Neural cell (in vitro differentiated cells): Measurements from ENCODE around the gene EIF4A3. TPM values are rescaled to one million over a fixed set of nuclear protein-coding genes. Genes with fewer than 3 reads are reported as not detected.

Experiments
- H2AFZ ChIP-seq: fragments of 200-600, 300-800 bp; sonication (generic), shearing (Covaris generic); 2 replicates; pipeline ENCODE4 v1.6.0; 2014; ENCODE audit warnings: low read depth, mild to moderate bottlenecking, antibody characterized with exemption, low read length, moderate library complexity
- H3F3A ChIP-seq: fragments of 200-600 bp; shearing (Covaris generic); 2 replicates; pipeline ENCODE4 v1.6.1; 2016; ENCODE audit warnings: mild to moderate bottlenecking, moderate library complexity, mixed read lengths, antibody characterized with exemption, low read length; ENCODE audit not compliant: insufficient read depth, poor library complexity, severe bottlenecking
- H3K27ac ChIP-seq: fragments of 200-600, 300-800 bp; sonication (generic), shearing (Covaris generic); 2 replicates; pipeline ENCODE4 v1.5.1; 2014; ENCODE audit warnings: mild to moderate bottlenecking, low read length, moderate library complexity
- H3K27me3 ChIP-seq: fragments of 300-800, 200-600 bp; sonication (generic), shearing (Covaris generic); 2 replicates; pipeline ENCODE4 v1.6.0; 2014; ENCODE audit warnings: mild to moderate bottlenecking, low read depth, low read length, moderate library complexity; ENCODE audit not compliant: insufficient read depth
- H3K36me3 ChIP-seq: fragments of 300-800, 200-600 bp; sonication (generic), shearing (Covaris generic); 2 replicates; pipeline ENCODE4 v1.5.1; 2014; ENCODE audit warnings: mild to moderate bottlenecking, antibody characterized with exemption, low read length, moderate library complexity; ENCODE audit not compliant: insufficient read depth
- H3K4me2 ChIP-seq: fragments of 300-800, 200-600 bp; sonication (generic), shearing (Covaris generic); 2 replicates; pipeline ENCODE4 v1.6.0; 2014; ENCODE audit warnings: mild to moderate bottlenecking, low read length
- H3K4me3 ChIP-seq: fragments of 300-800, 200-600 bp; sonication (generic), shearing (Covaris generic); 2 replicates; pipeline ENCODE4 v1.5.1; 2014; ENCODE audit warnings: mild to moderate bottlenecking, low read length, moderate library complexity
- H3K79me2 ChIP-seq: fragments of 200-600 bp; shearing (Covaris generic); replicated peaks from 2 replicates; pipeline ENCODE4 v1.6.0; 2014; ENCODE audit warnings: mild to moderate bottlenecking, low read length, moderate library complexity; ENCODE audit not compliant: insufficient read depth
- H3K9ac ChIP-seq: fragments of 300-800, 200-600 bp; sonication (generic), shearing (Covaris generic); 2 replicates; pipeline ENCODE4 v1.6.1; 2016; ENCODE audit warnings: mild to moderate bottlenecking, low read length, mixed read lengths
- H3K9me2 ChIP-seq: fragments of 200-600 bp; shearing (Covaris generic); 2 replicates; pipeline ENCODE4 v1.6.1; 2016; ENCODE audit warnings: mild to moderate bottlenecking, low read length, mixed read lengths; ENCODE audit not compliant: insufficient read depth
- H3K9me3 ChIP-seq: fragments of 200-600, 300-800 bp; sonication (generic), shearing (Covaris generic); 2 replicates; pipeline ENCODE4 v1.6.1; 2016; ENCODE audit warnings: mild to moderate bottlenecking, mixed run types, low read length, moderate library complexity, mixed read lengths
- H4K20me1 ChIP-seq: fragments of 200-600 bp; shearing (Covaris generic); 2 replicates; pipeline ENCODE4 v1.6.1; 2016; ENCODE audit warnings: mild to moderate bottlenecking, mixed run types; ENCODE audit not compliant: insufficient read depth
- EP300 ChIP-seq: fragments of 450-650 bp; conservative IDR thresholded peaks from 2 replicates; pipeline ENCODE4 v1.6.1; 2014; ENCODE audit warnings: antibody characterized with exemption, mild to moderate bottlenecking, moderate library complexity; ENCODE audit not compliant: poor library complexity, severe bottlenecking
- EZH2 ChIP-seq: fragments of 200-600, 300-800 bp; shearing (Covaris generic), sonication (generic); IDR thresholded peaks from 2 replicates; pipeline ENCODE4 v1.6.1; 2014; ENCODE audit warnings: antibody characterized with exemption, low read length, borderline replicate concordance, mild to moderate bottlenecking; ENCODE audit not compliant: insufficient read depth, poor library complexity, severe bottlenecking
- MXI1 ChIP-seq: fragments of 450-650 bp; conservative IDR thresholded peaks from 2 replicates; pipeline ENCODE4 v1.6.1; 2014; ENCODE audit warnings: antibody characterized with exemption, mild to moderate bottlenecking; ENCODE audit not compliant: poor library complexity, severe bottlenecking
- POLR2AphosphoS5 ChIP-seq: IDR thresholded peaks from 2 replicates; pipeline ENCODE4 v1.6.1; 2012
- RAD21 ChIP-seq: fragments of 450-650 bp; conservative IDR thresholded peaks from 2 replicates; pipeline ENCODE4 v1.6.1; 2014; ENCODE audit warnings: antibody characterized with exemption, mild to moderate bottlenecking, moderate library complexity
- REST ChIP-seq: IDR thresholded peaks from 2 replicates; pipeline ENCODE4 v1.6.1; 2012; ENCODE audit warnings: borderline replicate concordance
- SMC3 ChIP-seq: fragments of 450-650 bp; conservative IDR thresholded peaks from 2 replicates; pipeline ENCODE4 v1.6.1; 2014; ENCODE audit warnings: antibody characterized with exemption, mild to moderate bottlenecking, moderate library complexity; ENCODE audit not compliant: poor library complexity
- TAF1 ChIP-seq: IDR thresholded peaks from 2 replicates; pipeline ENCODE4 v1.6.1; 2012; ENCODE audit warnings: low read depth
- polyA plus RNA-seq: library from polyadenylated mRNA; depleted of rRNA; stranded (reverse); fragments of >200 nt; gene quantifications from 2 replicates; pipeline ENCODE4 v1.2.3, GENCODE V29; 2014
- TF ChIP-seq, protein P1 (sequence below): fragments of 450-650 bp; IDR thresholded peaks from 2 replicates; pipeline ENCODE4 v1.5.1; 2014; ENCODE audit warnings: antibody characterized with exemption, mild to moderate bottlenecking, moderate library complexity; ENCODE audit not compliant: poor library complexity, severe bottlenecking

Gene EIF4A3
- polyA plus RNA-seq, 1 donor from 2014 or later: 109 TPM

DNA sequence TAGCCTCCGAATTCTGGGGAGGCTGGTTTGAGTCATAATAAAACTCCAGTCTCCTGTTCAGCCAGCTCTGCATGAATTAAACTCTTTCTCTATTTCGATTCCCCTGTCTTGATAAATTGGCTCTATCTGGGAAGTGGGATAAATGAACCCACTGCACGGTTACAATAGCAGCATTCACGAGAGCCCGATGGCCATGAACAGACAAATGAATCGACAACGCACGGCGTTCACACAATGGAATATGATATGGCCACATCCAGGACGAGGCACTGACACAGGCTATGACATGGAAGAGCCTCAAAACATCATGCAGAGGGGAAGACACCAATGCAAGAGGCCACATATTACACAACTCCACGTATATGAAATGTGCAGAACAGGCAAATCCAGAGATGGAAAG, 17.3 kb upstream of the EIF4A3 start:
- H3K27ac ChIP-seq: no peak overlapping the region
- H3K27me3 ChIP-seq: no peaks in the 10 kb centered on the region

DNA sequence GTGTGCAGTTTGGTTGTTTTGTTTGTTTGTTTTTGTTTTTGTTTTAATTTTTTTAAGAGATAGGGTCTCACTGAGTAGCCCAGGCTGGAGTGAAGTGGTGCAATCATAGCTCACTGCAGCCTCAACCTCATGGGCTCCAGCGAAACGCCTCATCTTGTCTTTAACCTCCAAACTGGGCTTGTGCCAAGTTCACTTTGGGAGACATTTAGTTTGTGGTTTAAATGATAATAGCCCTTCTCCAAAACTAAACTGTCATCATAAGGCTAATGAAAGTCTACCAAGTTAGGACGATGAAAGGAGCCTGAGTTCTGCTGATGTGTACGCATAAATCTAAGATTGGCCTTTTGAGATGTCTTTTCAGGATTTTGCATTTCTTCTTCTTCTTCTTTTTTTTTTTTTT, 16.4 kb upstream of the EIF4A3 start:
- no peaks in the 10 kb centered on the region for H3K27me3 ChIP-seq
- H3K4me2 ChIP-seq: no peak overlapping the region
- no peaks in the 10 kb centered on the region for H3F3A ChIP-seq
- H2AFZ ChIP-seq: no peak overlapping the region
- no peak for TF ChIP-seq POLR2AphosphoS5
- TF ChIP-seq, protein P1, sequence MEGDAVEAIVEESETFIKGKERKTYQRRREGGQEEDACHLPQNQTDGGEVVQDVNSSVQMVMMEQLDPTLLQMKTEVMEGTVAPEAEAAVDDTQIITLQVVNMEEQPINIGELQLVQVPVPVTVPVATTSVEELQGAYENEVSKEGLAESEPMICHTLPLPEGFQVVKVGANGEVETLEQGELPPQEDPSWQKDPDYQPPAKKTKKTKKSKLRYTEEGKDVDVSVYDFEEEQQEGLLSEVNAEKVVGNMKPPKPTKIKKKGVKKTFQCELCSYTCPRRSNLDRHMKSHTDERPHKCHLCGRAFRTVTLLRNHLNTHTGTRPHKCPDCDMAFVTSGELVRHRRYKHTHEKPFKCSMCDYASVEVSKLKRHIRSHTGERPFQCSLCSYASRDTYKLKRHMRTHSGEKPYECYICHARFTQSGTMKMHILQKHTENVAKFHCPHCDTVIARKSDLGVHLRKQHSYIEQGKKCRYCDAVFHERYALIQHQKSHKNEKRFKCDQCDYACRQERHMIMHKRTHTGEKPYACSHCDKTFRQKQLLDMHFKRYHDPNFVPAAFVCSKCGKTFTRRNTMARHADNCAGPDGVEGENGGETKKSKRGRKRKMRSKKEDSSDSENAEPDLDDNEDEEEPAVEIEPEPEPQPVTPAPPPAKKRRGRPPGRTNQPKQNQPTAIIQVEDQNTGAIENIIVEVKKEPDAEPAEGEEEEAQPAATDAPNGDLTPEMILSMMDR: no peak
- TF ChIP-seq EZH2: no peak
- TF ChIP-seq REST: no peak
- TF ChIP-seq SMC3: no peak
- H3K27ac ChIP-seq: no peak overlapping the region
- H3K79me2 ChIP-seq: no peaks in the 10 kb centered on the region
- no peaks in the 10 kb centered on the region for H3K9me3 ChIP-seq
- no peak overlapping the region for H3K9ac ChIP-seq
- H3K9me2 ChIP-seq: no peaks in the 10 kb centered on the region
- no peaks in the 10 kb centered on the region for H4K20me1 ChIP-seq
- no peak overlapping the region for H3K4me3 ChIP-seq
- H3K36me3 ChIP-seq: no peaks in the 10 kb centered on the region

More for the DNA sequence above, 17.3 kb upstream of the EIF4A3 start:
- TF ChIP-seq EP300: no peak
- TF ChIP-seq RAD21: no peak
- TF ChIP-seq MXI1: no peak
- TF ChIP-seq REST: no peak
- TF ChIP-seq EZH2: no peak
- TF ChIP-seq, protein P1: no peak
- TF ChIP-seq POLR2AphosphoS5: no peak
- no peak for TF ChIP-seq TAF1
- no peak for TF ChIP-seq SMC3
- no peak overlapping the region for H3K4me2 ChIP-seq
- no peak overlapping the region for H3K9ac ChIP-seq
- no peak overlapping the region for H2AFZ ChIP-seq
- H3K9me2 ChIP-seq: no peaks in the 10 kb centered on the region
- no peaks in the 10 kb centered on the region for H3F3A ChIP-seq
- no peaks in the 10 kb centered on the region for H3K79me2 ChIP-seq
- no peaks in the 10 kb centered on the region for H3K36me3 ChIP-seq
- H3K4me3 ChIP-seq: no peak overlapping the region
- no peaks in the 10 kb centered on the region for H3K9me3 ChIP-seq
- no peaks in the 10 kb centered on the region for H4K20me1 ChIP-seq
